ENCODE results near the gene COTL1. TPM values are rescaled to one million over a fixed set of nuclear protein-coding genes. Genes with fewer than 3 reads are reported as not detected.

The COTL1 gene
- total RNA-seq, 4 donors from 2014 or later = 19.1 to 66.9 (median 29.4) TPM

DNA sequence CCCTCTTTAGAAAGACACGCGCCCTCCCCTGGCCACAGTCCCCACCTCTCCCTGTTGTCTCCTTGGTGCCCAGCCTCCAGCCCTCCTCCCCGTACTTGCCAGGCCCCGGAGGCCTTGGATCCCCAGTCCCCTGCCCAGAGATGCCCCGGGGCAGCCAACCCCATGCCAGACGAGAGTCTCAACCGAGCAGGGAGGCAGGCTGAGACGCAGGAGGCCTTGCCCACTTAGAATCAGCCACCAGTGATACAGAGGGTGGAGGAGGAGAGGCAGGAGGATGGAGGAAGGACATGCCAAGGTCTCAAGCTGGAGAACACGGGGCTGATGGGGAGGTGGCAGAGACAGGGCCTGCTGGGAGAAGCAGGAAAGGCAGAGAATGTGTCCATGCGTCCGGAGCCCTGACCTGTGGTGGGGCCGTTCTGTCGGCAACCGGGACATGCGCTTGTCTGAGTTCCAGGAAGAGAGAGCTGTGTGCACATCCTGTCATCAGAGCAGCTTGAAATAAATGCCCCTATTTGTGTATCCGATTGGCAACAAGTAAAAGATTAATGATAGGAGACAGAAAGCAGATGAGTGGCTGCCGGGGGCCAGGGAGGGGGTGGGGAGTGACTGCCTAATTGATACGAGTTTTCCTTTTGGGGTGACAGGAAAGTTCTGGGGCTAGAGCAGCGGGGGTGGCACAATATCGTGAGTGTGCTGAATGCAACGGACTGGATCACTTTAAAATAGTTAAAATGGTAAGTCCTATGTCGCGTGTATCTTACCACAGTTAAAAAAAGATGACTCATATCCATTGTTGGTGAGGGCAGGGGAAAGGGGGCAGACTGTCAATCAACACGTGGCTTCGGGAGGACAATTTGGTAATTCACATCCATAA, 68.7 kb downstream of the COTL1 start:
- DNase-seq = peak in 1 of 2 donors; percentile 43
- H3K36me3 ChIP-seq = no peaks in the 10 kb centered on the region
- H3K27ac ChIP-seq = peak overlapping the region; percentile 15 to 45
- no peaks in the 10 kb centered on the region for H3K4me1 ChIP-seq
- intact Hi-C loops (cut with DNase I; ENCODE audit: low total_unique reads) = no loop called here
- H3K27me3 ChIP-seq = no peaks in the 10 kb centered on the region
- TF ChIP-seq, protein P1, sequence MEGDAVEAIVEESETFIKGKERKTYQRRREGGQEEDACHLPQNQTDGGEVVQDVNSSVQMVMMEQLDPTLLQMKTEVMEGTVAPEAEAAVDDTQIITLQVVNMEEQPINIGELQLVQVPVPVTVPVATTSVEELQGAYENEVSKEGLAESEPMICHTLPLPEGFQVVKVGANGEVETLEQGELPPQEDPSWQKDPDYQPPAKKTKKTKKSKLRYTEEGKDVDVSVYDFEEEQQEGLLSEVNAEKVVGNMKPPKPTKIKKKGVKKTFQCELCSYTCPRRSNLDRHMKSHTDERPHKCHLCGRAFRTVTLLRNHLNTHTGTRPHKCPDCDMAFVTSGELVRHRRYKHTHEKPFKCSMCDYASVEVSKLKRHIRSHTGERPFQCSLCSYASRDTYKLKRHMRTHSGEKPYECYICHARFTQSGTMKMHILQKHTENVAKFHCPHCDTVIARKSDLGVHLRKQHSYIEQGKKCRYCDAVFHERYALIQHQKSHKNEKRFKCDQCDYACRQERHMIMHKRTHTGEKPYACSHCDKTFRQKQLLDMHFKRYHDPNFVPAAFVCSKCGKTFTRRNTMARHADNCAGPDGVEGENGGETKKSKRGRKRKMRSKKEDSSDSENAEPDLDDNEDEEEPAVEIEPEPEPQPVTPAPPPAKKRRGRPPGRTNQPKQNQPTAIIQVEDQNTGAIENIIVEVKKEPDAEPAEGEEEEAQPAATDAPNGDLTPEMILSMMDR (IDR thresholded peaks at IDR 0.05) = no peak
- no peak for TF ChIP-seq POLR2A (IDR thresholded peaks at IDR 0.05)
- H3K9me3 ChIP-seq = no peaks in the 10 kb centered on the region
- H3K4me3 ChIP-seq = no peak overlapping the region

GRCh38 chr16:84548508-84548907, 69.4 kb downstream of the COTL1 start:
- peak overlapping the region; percentile 15 to 45 for H3K27ac ChIP-seq
- H3K36me3 ChIP-seq = no peaks in the 10 kb centered on the region
- no peaks in the 10 kb centered on the region for H3K9me3 ChIP-seq
- no peak overlapping the region for H3K4me3 ChIP-seq
- no peak for DNase-seq
- TF ChIP-seq, protein P1 (IDR thresholded peaks at IDR 0.05) = no peak
- TF ChIP-seq POLR2A (IDR thresholded peaks at IDR 0.05) = no peak
- intact Hi-C loops (cut with DNase I; ENCODE audit: low total_unique reads) = no loop called here
- no peaks in the 10 kb centered on the region for H3K27me3 ChIP-seq
- H3K4me1 ChIP-seq = no peaks in the 10 kb centered on the region

DNA sequence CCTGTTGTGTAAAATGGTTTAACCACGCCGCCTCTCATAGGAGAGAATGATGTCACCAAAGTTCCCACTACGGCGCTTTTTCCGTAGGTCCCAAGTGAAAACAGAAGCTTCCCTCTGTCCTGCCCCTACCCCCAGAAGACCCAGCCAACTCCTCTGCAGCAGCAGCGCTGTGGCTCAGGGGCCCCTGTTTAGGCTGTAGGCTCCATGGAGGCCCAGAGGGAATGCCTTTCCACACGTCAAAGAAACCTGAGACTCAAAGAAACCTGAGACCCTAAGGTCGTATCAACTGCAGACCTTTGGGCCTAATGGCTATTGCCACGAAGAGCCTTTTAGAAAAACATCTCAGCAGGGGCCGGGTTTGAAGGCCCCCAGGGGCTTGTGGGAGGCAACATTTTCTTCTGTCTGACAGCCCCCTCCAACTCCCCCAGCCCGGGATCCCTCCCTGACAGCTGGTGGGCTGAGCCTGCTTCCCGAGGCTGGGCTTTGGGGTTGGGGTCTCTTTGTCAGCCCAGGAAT, 70.3 kb downstream of the COTL1 start:
- intact Hi-C loops (cut with DNase I; ENCODE audit: low total_unique reads) = no loop called here
- Histone ChIP-seq H3K4me3 (no peak overlapping the region), H3K36me3 (no peaks in the 10 kb centered on the region), H3K4me1 (no peaks in the 10 kb centered on the region), H3K27me3 (no peaks in the 10 kb centered on the region), H3K9me3 (no peaks in the 10 kb centered on the region), H3K27ac (no peak overlapping the region)
- no peak for DNase-seq
- TF ChIP-seq, protein P1 (IDR thresholded peaks at IDR 0.05) = no peak
- no peak for TF ChIP-seq POLR2A (IDR thresholded peaks at IDR 0.05)

- no peaks in the 10 kb centered on the region for H3K27me3 ChIP-seq
- no peak overlapping the region for H3K27ac ChIP-seq
- TF ChIP-seq, protein P1 (IDR thresholded peaks at IDR 0.05) = no peak
- TF ChIP-seq POLR2A (IDR thresholded peaks at IDR 0.05) = no peak
- intact Hi-C loops (cut with DNase I; ENCODE audit: low total_unique reads) = no loop called here
- no peak overlapping the region for H3K4me3 ChIP-seq
- no peaks in the 10 kb centered on the region for H3K4me1 ChIP-seq
- H3K9me3 ChIP-seq = no peaks in the 10 kb centered on the region
- H3K36me3 ChIP-seq = no peaks in the 10 kb centered on the region
- DNase-seq = no peak
These were observed 71.0 kb downstream of the COTL1 start for GRCh38 chr16:84546669-84547545.
